NCI-H187 treated with DMSO at 0.1 percent for 48 hours (cell line): ENCODE results near the gene RASAL3.

Experiments
- DNase-seq: peaks from one replicate; lab custom pipeline; 2025; lab: John Stamatoyannopoulos, UW

RASAL3 gene

DNA sequence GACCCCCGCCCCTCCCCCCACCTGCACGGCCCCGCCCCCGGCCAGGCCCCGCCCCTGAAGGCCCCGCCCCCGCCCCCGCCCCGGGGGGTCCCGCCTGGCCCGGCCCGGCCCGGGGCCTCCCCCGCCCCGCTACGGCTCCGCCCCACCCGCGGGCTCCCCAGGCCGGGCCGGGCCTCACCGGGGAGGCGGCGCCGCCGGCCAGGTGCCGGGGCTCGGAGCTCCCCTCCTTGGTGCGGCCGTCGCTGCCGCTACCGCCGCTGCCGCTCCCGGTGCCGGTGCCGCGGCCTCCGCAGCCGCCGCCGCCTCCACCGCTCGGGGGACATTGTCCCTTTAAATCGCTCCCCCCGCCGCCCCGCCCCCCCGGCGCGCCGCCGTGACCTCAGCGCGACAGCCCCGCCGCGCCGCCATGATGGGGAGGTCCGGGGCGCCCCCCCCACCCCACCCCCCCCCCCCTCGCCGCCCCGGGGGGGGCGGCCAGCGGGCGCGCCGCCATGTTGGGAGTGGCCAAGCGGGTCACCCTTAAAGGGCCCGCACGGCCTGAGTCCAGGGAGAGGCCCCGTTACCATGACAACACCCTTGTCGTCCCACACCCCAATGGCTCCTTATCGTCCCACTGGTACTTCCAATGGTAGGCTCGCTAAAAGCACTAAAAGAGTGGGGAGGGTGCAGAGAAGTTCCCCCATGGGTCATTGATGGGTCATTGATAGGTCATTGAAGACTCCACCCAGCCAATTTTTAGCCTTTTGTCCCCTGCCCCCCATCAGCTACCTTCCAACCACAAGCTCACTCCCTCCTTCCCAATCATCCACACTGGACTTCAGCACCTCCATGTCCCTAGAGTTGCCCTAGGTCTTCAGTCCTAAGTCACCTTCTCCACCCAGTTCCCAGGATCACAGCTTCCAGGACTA lies 14.5 kb downstream of the RASAL3 start, which contains the start of gene WIZ:
Gene WIZ (minus strand): TSS at position 337 of the 908 bp plus-strand sequence. CDS start 1,649 bp downstream, outside the sequence.
- DNase-seq, result no peak

- DNase-seq, result no peak
Measured at GRCh38 chr19:15448778-15449619, 15.3 kb downstream of the RASAL3 start.

- no peak for DNase-seq
Measured at GRCh38 chr19:15448044-15448777, 16.1 kb downstream of the RASAL3 start.

GRCh38 chr19:15447057-15447456 lies 17.3 kb downstream of the RASAL3 start:
- DNase-seq, result no peak

DNA sequence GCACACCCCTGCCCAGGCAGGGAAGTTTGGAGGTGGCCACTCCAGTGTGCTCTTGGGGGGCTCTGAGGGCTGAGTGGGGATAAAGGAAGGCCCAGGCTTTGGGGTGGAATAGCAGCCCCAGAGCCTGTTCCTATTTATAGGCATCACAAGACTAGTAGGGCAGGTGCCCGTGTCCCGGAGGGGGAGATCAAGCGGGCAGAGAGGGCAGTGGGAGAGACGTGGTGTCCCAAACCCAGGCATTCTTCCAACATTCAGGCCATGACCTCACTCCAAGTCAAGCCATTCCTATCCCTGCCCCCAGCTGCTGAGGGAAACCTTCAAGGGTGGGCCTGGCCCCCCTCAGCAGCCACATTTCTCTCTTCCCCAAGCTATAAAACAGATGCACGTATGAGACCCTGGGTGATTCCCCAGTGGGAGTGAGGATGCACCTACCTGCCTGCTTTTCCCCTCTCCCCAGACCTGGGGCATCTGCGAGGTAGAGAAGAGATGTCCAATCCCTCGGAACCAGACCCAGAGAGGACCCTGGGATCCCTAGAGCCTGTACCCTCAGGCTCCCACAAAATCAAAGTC lies 18.5 kb downstream of the RASAL3 start:
- DNase-seq, result no peak

DNA sequence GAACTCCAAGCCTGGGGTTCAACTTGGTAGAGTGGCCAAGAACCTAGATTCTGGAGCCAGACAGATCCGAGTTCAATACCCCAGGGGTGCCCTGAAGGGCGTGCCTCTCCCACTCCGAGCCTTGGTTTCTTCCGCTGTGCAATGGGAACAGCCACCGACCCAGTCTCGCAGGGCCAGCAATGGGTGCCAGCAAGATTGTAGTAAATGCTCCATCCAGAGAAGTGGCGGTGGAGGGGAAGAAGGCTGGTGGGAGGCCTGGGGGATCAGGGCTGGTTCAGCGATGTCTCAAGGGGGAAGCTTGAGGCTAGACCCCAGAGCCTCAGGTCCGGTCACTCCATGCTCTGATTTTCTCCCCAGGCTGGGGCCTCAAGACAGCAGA lies 19.1 kb downstream of the RASAL3 start:
- DNase-seq, result no peak

DNA sequence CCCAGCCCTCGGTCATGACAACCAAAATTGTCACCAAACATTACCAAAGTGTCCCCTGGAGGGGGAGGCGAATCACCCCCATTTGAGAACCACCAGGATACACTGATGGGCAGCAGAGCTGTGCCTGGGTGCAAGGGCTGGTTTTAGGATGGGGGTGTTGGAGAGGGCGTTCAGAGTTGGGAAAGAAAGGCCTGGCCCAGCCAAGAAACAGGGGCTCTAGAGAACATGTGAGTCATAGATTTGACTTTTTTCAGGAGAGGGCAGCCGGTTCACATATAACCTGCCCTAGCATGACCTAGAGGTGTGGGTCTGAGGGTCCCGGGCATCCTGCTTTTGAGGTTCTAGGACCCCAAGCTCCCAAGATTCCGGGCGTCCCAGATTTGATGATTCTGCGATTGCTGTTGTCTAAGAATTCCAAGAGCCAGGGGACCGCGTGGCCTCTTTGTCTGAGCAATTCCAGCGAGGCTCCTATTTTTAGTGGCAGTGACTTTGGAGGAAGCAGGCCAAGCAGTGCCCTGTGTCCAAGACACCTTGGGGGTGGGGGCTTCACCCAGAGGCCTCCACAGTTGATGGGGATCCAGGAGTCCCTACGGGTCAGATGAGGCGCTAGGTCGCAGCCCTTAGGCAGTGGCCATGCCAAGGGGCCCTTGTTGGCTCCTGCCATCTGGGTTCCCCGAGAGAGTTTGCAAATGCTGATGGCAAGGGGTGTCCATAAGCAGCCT lies 19.7 kb downstream of the RASAL3 start:
- DNase-seq, result no peak

GRCh38 chr19:15443838-15444237 lies 20.5 kb downstream of the RASAL3 start:
- DNase-seq, result no peak

DNA sequence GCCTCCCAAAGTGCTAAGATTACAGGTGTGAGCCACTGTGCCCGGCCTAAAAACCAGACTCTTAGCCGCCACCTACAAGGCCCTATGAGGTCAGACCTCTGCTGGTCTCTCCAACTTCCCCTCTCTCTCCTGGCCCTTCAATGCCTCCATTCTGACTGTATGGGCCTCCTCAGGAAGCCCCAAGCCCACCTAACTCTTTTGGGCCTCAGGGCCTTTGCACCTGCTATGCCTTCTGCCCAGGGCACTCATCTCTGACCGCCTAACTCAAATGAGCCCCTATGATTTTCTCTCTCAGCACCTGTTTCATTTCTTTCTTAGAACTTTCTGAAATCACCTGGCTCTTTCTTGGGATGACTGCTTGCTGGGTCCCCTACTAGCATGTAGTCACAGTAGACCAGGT lies 21.0 kb downstream of the RASAL3 start:
- no peak for DNase-seq

DNA sequence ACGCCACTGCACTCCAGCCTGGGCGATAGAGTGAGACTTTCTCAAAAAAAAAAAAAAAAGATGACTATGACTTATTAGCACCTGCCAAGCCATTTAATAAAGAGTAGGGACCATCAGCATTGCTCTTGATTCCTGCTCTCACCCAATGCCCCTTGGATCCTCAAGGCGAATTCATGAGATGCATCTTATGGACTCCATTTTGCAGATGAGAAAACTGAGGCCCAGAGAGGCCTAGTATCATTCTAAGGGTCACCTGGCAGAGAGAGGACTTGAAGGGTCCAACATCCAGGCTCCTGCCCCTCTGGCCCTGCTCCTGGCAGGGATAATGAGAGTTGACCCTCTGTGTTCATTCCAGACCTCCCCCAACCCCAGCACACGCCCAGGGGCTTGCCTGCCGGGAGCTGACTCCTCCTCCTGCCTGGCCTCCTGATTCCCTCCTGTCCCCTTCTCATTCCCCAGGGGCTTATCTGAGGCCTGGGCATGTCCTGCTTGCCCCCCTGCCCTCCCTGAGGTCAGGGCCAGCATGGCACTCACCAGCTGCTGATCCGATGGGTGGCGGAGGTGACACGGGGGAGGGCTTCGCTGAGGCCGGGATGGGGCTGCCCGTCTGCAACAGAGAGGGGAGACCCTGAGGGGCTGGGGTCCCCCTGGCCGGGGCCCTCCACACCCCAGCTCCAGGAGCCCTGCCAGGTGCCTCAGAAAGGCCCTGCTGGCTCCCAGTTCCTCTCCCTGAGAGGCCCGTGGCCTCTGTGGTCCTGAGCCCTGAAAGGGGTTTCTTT lies 22.0 kb downstream of the RASAL3 start:
- DNase-seq, result no peak

DNA sequence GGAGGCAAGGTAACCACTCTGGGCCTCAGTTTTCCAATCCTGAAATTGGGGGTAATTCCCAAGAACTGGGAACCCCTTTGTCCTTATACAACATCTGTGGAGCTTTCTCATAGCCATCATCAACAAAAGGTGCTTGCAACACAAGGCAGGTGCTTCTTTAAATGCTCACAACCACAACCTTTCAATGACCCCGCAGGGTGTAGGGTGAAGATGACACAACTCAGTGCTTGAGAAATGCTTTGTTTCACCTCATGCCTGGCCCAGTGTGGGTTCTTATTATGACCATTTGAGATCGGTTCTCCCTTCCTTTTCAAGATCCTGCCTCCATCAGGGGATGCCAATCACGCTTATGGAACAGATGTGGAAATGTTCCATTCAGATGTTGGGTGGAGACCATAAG lies 23.0 kb downstream of the RASAL3 start:
- DNase-seq, result no peak

GRCh38 chr19:15439821-15440641 lies 24.3 kb downstream of the RASAL3 start:
- no peak for DNase-seq

- DNase-seq, result no peak
Measured at GRCh38 chr19:15439078-15439799, 25.1 kb downstream of the RASAL3 start.

GRCh38 chr19:15438577-15438976 lies 25.8 kb downstream of the RASAL3 start:
- DNase-seq, result no peak

DNA sequence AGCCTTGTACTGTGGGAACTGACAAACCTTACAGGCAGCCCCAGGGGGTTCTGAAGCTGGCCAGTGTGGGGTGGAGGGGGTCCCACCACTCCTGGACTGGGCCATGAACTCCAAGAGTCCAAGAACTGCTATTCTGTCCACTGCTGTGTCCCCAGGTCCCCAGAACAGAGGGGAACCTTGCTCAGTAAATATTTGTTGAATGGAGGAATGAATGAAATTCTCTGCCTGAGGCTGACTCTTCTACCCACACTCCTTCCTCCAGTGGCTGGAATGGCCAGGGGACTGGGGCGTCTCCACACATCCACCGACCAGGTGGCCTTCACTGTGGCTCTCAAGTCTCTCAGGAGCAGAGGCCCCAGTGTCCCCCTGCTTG lies 26.2 kb downstream of the RASAL3 start:
- DNase-seq, result no peak

- no peak for DNase-seq
Measured at GRCh38 chr19:15437355-15438123, 26.8 kb downstream of the RASAL3 start.

DNA sequence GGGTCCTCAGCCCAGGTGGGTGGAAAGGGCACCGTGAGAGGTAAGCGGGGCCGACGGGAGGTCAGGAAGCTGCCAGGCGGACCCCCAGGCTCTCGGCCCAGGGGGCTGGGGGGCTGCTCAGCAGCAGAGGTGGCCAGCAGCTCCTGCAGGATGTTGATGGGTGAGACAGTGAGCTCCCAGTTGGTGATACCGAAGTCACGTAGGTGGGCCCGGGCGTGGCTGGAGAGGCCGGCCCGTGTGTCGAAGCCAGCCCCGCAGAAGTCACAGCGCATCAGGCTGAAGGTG lies 27.6 kb downstream of the RASAL3 start:
- DNase-seq, result no peak
